ENCODE results near the gene SLC6A1.

The SLC6A1 gene

GRCh38 chr3:10972072-10972782, 20.3 kb upstream of the SLC6A1 start:
- DNase-seq (ENCODE audit: insufficient read length) (no peak), FAIRE-seq (no peak)
- TF ChIP-seq POLR2AphosphoS5 (IDR thresholded peaks at IDR 0.05; ENCODE audit: low read depth, low read length) (no peak), POLR2A (IDR thresholded peaks at IDR 0.05; ENCODE audit: low read depth, low read length) (no peak), TAF1 (IDR thresholded peaks at IDR 0.05; ENCODE audit: borderline replicate concordance, low read depth, low read length) (no peak)

GRCh38 chr3:10973046-10973595, 19.4 kb upstream of the SLC6A1 start:
- no peak for DNase-seq (ENCODE audit: insufficient read length)
- no peak for TF ChIP-seq POLR2AphosphoS5 (IDR thresholded peaks at IDR 0.05; ENCODE audit: low read depth, low read length)
- TF ChIP-seq TAF1 (IDR thresholded peaks at IDR 0.05; ENCODE audit: borderline replicate concordance, low read depth, low read length) = no peak
- TF ChIP-seq POLR2A (IDR thresholded peaks at IDR 0.05; ENCODE audit: low read depth, low read length) = no peak
- FAIRE-seq = no peak

DNA sequence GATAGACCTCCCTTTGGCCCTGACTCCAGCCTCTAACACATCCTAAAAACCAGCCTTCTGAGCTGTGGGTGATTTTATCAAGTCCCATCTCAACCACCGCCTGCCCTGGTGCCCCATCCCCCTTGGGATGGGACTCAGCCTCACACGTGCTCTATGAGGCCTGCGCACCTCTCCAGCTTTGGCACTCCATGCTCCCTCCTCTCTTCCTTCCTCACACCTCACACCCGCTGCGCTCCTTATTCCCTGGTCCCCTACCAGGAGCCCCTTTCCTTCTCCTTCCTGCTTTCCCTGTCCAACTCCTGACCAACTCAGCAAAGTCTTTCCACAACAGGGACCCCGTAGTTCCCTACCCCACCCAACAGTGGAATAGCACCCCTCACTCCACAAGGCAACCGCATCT, 18.4 kb upstream of the SLC6A1 start:
- no peak for FAIRE-seq
- TF ChIP-seq POLR2A (IDR thresholded peaks at IDR 0.05; ENCODE audit: low read depth, low read length) = no peak
- TF ChIP-seq TAF1 (IDR thresholded peaks at IDR 0.05; ENCODE audit: borderline replicate concordance, low read depth, low read length) = no peak
- TF ChIP-seq POLR2AphosphoS5 (IDR thresholded peaks at IDR 0.05; ENCODE audit: low read depth, low read length) = no peak

GRCh38 chr3:10974746-10975375, 17.7 kb upstream of the SLC6A1 start:
- DNase-seq (ENCODE audit: insufficient read length) = no peak
- no peak for FAIRE-seq
- TF ChIP-seq POLR2AphosphoS5 (IDR thresholded peaks at IDR 0.05; ENCODE audit: low read depth, low read length) (no peak), TAF1 (IDR thresholded peaks at IDR 0.05; ENCODE audit: borderline replicate concordance, low read depth, low read length) (no peak), POLR2A (IDR thresholded peaks at IDR 0.05; ENCODE audit: low read depth, low read length) (no peak)

More for the DNA sequence above, 18.4 kb upstream of the SLC6A1 start:
- DNase-seq (ENCODE audit: insufficient read length) = no peak

DNA sequence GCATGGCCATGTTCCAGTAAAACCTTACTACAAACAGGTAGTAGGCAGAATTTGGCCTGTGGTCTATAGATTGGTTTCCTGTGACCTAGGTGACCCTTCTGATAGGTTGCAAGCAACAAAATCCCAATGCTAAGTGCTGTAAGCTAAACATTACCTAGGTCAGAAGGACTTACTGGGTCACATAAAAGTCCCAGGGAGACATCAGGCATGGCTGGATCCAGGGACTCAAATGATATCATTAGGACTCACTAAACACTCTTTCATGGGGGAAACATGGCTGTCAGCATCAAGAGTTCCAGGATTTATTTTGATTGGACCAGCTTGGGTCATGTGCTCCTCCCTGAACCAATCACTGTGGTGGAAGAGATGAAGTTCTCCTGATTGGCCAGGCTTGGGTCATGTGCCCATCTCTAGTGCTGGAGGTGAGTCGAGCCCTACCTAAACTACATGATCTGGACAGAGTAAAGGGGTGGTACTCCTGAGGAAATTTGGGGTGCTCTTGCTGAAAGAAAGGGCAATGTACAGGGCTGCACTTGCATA, 16.8 kb upstream of the SLC6A1 start:
- TF ChIP-seq POLR2AphosphoS5 (IDR thresholded peaks at IDR 0.05; ENCODE audit: low read depth, low read length) = no peak
- TF ChIP-seq TAF1 (IDR thresholded peaks at IDR 0.05; ENCODE audit: borderline replicate concordance, low read depth, low read length) = no peak
- TF ChIP-seq POLR2A (IDR thresholded peaks at IDR 0.05; ENCODE audit: low read depth, low read length) = no peak
- DNase-seq (ENCODE audit: insufficient read length) (no peak), FAIRE-seq (no peak)

GRCh38 chr3:10976770-10977169, 15.8 kb upstream of the SLC6A1 start:
- no peak for TF ChIP-seq POLR2AphosphoS5 (IDR thresholded peaks at IDR 0.05; ENCODE audit: low read depth, low read length)
- no peak for TF ChIP-seq TAF1 (IDR thresholded peaks at IDR 0.05; ENCODE audit: borderline replicate concordance, low read depth, low read length)
- no peak for TF ChIP-seq POLR2A (IDR thresholded peaks at IDR 0.05; ENCODE audit: low read depth, low read length)
- no peak for DNase-seq (ENCODE audit: insufficient read length)
- FAIRE-seq = no peak

GRCh38 chr3:10977892-10978510, 14.5 kb upstream of the SLC6A1 start:
- FAIRE-seq = no peak
- DNase-seq (ENCODE audit: insufficient read length) = no peak
- no peak for TF ChIP-seq POLR2AphosphoS5 (IDR thresholded peaks at IDR 0.05; ENCODE audit: low read depth, low read length)
- no peak for TF ChIP-seq TAF1 (IDR thresholded peaks at IDR 0.05; ENCODE audit: borderline replicate concordance, low read depth, low read length)

- TF ChIP-seq POLR2A (IDR thresholded peaks at IDR 0.05; ENCODE audit: low read depth, low read length) (no peak), POLR2AphosphoS5 (IDR thresholded peaks at IDR 0.05; ENCODE audit: low read depth, low read length) (no peak), TAF1 (IDR thresholded peaks at IDR 0.05; ENCODE audit: borderline replicate concordance, low read depth, low read length) (no peak)
- no peak for DNase-seq (ENCODE audit: insufficient read length)
- FAIRE-seq = no peak
These were observed 13.6 kb upstream of the SLC6A1 start for GRCh38 chr3:10978956-10979355.

GRCh38 chr3:10980312-10980711, 12.2 kb upstream of the SLC6A1 start:
- FAIRE-seq (no peak), DNase-seq (ENCODE audit: insufficient read length) (no peak)
- TF ChIP-seq POLR2AphosphoS5 (IDR thresholded peaks at IDR 0.05; ENCODE audit: low read depth, low read length) (no peak), TAF1 (IDR thresholded peaks at IDR 0.05; ENCODE audit: borderline replicate concordance, low read depth, low read length) (no peak), POLR2A (IDR thresholded peaks at IDR 0.05; ENCODE audit: low read depth, low read length) (no peak)

GRCh38 chr3:10981031-10981430, 11.5 kb upstream of the SLC6A1 start:
- no peak for FAIRE-seq
- TF ChIP-seq POLR2A (IDR thresholded peaks at IDR 0.05; ENCODE audit: low read depth, low read length) = no peak
- DNase-seq (ENCODE audit: insufficient read length) = no peak

GRCh38 chr3:10981961-10982360, 10.6 kb upstream of the SLC6A1 start:
- TF ChIP-seq POLR2A (IDR thresholded peaks at IDR 0.05; ENCODE audit: low read depth, low read length) (no peak), POLR2AphosphoS5 (IDR thresholded peaks at IDR 0.05; ENCODE audit: low read depth, low read length) (no peak), TAF1 (IDR thresholded peaks at IDR 0.05; ENCODE audit: borderline replicate concordance, low read depth, low read length) (no peak)
- no peak for DNase-seq (ENCODE audit: insufficient read length)
- FAIRE-seq = no peak

Data from GM12892 (cell line).